Suprapubic skin (tissue), 3 donors: ENCODE data around the gene STH.

Experiments used
- EP300 ChIP-seq: sonication (generic); formaldehyde crosslinking; IDR thresholded peaks from one replicate; pipeline ENCODE4 v1.6.1; 2017; ENCODE audit warnings: antibody characterized with exemption
- TF ChIP-seq, protein P1 (sequence below), 2 donors: fragments of 200-600 bp in 1 of 2; fragments of 450-650 bp in 1 of 2; sonication (generic) in 1 of 2; IDR thresholded peaks; one replicate each; pipeline ENCODE4 v1.5.1; 2016 to 2019; ENCODE audit warnings: antibody characterized with exemption in 2 of 2, mild to moderate bottlenecking in 1 of 2, moderate library complexity in 1 of 2

DNA sequence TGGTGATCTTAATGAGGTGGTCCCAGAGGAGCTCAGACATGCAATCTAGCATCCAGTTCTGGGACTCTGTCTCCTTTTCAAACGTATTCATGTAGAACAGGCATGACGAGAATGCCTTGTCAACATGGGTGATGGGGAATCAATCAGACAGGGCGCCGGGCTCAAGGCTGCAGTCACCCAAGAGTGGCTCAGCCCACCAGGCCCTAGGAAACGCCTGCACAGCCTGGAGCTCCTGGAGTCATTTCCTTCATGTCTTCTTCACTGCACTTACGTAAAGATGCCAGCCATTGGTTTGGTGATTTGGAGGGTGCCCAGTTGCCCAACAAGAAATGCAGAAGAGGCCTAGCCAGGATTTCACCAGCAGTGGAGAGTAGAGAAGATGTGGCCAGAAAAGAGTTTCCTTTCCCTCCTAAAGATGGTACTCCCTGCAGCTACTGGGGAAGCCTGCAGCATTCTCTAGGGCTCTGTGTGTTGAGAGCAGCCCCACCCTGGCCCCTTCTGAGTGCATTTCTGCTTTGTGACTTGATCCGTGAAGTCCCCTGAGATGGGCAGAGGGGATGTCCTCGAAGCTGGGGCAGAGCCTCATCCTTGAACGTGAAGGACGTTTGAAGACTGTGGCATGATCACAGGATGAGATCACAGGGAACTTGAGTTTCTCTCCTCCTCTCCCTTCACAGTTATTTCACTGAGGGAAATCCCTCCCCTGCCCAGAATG is 24.0 kb upstream of the STH start:
- TF ChIP-seq, protein P1, sequence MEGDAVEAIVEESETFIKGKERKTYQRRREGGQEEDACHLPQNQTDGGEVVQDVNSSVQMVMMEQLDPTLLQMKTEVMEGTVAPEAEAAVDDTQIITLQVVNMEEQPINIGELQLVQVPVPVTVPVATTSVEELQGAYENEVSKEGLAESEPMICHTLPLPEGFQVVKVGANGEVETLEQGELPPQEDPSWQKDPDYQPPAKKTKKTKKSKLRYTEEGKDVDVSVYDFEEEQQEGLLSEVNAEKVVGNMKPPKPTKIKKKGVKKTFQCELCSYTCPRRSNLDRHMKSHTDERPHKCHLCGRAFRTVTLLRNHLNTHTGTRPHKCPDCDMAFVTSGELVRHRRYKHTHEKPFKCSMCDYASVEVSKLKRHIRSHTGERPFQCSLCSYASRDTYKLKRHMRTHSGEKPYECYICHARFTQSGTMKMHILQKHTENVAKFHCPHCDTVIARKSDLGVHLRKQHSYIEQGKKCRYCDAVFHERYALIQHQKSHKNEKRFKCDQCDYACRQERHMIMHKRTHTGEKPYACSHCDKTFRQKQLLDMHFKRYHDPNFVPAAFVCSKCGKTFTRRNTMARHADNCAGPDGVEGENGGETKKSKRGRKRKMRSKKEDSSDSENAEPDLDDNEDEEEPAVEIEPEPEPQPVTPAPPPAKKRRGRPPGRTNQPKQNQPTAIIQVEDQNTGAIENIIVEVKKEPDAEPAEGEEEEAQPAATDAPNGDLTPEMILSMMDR (IDR thresholded peaks at IDR 0.05), result no peak
- TF ChIP-seq EP300, result no peak
